Caki2 (cell line): Measurements from ENCODE around the gene BHLHA9. TPM values are rescaled to one million over a fixed set of nuclear protein-coding genes. Genes with fewer than 3 reads are reported as not detected.
"Not testable (repeated sequence)": the region's sequence is repeated elsewhere in the genome, so short reads cannot be mapped to it uniquely, and the experiment has no call there.

Experiments
- DNase-seq: peaks from one replicate; pipeline ENCODE4 v3.0.0-alpha.2; 2015; ENCODE audit warnings: low read depth
- in situ Hi-C: cut with HindIII; loops from 2 replicates; pipeline ENCODE4 v1.10.0; 2016; ENCODE audit warnings: low sequenced_read_pairs, low pct_unique_long_range_greater_than_20kb, mixed read lengths
- total RNA-seq: library from RNA; depleted of rRNA; stranded (reverse); fragments of >200 nt; shearing (Covaris generic); gene quantifications from 2 replicates; pipeline ENCODE4 v1.2.3, GENCODE V29; 2014; ENCODE audit warnings: low replicate concordance

Gene BHLHA9
- total RNA-seq, 1 experiment from 2014 or later: not detected

DNA sequence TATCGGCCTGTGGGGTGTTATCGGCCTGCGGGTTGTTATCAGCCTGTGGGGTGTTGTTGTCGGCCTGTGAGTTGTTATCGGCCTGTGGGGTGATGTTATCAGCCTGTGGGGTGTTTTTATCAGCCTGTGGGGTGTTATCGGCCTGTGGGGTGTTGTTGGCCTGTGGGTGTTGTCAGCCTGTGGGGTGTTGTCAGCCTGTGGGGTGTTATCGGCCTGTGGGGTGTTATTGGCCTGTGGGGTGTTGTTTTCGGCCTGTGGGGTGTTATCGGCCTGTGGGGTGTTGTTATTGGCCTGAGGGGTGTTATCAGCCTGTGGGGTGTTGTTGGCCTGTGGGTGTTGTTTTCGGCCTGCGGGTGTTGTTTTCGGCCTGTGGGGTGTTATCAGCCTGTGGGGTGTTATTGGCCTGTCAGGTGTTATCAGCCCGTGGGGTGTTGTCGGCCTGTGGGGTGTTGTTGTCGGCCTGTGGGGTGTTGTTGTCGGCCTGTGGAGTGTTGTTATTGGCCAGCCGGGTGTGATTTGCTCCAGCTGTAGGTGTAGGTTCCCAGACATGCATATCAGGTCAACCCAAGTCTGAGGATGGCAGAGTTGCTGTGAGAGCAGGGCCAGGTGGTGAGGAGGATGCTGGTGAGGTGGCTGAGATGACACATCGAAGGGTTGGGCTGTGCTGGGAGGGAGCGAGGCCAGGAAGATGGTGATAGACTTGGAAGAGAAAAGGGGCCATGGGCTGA lies 16.3 kb downstream of the BHLHA9 start:
- DNase-seq: no peak
- in situ Hi-C loops: no loop called here

DNA sequence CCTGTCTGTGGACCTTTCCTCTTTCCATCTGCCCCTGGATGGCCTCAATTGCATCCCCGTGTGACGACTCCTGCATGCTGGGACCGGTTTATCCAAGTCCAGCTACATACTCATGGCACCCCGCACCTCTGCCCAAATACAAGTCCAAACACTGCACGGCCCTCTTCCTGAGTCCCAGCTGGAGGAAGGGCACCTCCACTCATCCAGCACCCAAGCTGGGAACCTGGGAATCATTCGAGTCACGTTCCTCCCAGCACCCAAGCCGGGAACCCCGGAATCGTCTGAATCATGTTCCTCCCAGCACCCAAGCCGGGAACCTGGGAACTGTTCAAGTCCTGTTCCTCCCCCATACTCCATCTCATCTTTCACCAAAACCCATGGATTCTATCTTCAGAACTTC lies 19.5 kb downstream of the BHLHA9 start:
- in situ Hi-C loops: no loop called here
- no peak for DNase-seq

DNA sequence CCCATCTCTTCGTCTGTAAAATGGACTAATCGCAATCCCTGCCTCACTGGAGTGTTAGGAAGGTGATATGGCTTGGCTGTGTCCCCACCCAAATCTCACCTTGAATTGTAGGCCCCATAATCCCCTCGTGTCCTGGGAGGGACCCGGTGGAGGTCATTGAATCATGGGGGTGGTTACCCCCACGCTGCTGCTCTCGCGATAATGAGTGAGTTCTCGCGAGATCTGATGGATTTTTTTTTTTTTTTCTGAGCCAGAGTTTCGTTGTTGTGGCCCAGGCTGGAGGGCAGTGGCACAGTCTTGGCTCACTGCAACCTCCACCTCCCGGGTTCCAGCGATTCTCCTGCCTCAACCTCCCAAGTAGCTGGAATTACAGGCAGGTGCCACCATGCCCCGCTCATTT lies 20.4 kb downstream of the BHLHA9 start:
- no peak for DNase-seq
- in situ Hi-C loops: no loop called here

DNA sequence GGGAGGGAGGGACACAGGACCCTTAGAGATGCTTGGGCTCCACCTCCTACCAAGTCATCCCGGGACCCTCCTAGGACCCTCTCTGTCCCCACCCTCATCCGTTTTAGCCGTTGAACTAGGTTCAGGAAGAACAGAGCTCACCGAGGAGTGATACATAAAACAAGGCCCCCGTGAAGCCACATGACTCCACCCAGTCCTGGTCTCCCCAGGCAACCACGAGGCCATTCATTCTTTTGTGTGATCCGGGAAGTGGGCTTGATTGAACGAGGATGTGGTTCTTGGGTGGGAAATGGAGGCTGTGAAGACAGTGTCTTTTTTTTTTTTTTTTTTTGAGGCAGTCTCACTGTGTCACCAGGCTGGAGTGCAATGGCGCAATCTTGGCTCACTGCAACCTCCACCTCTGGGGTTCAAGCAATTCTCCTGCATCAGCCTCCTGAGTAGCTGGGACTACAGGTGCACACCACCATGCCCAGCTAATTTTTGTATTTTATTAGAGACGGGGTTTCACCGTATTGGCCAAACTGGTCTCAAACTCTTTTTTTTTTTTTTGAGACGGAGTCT lies 24.0 kb downstream of the BHLHA9 start:
- in situ Hi-C loops: no loop called here

GRCh38 chr17:1298606-1299005 lies 28.4 kb downstream of the BHLHA9 start:
- DNase-seq: no peak
- in situ Hi-C loops: no loop called here

More for the DNA sequence above, 24.0 kb downstream of the BHLHA9 start:
- DNase-seq: no peak

- DNase-seq: no peak
- in situ Hi-C loops: no loop called here
These were observed 29.5 kb downstream of the BHLHA9 start for GRCh38 chr17:1299552-1300370.

DNA sequence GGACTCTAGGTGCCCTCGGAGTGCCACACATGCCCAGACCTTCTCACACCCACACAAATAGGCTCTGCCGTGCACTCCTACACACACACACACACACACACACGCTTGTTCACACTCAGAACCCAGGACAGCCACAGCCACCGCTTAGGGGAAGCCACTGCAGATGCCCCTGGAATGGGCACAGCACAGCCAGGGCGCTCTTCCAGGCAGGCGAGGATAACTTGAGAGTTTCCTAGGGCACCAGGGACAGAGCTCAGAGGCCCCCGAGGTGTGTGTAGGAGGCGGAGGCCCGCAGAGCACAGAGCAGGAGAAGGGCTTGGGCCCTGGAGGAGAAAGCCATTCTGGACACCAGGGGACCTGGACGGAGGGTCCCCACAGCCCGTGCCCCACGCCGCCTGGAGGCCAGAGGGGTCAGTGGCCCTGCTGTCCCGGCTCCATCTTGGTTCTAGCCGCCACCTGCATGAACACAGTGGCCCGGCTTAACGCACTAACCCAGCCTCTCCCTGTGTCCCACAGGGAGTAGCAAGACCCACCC lies 30.2 kb downstream of the BHLHA9 start:
- no peak for DNase-seq

GRCh38 chr17:1301546-1301945 lies 31.3 kb downstream of the BHLHA9 start:
- in situ Hi-C loops: no loop called here
- DNase-seq: no peak

More for the DNA sequence above, 30.2 kb downstream of the BHLHA9 start:
- in situ Hi-C loops: no loop called here

GRCh38 chr17:1302761-1303160 lies 32.5 kb downstream of the BHLHA9 start:
- no peak for DNase-seq
- in situ Hi-C loops: no loop called here

- in situ Hi-C loops: no loop called here
- no peak for DNase-seq
These were observed 34.3 kb downstream of the BHLHA9 start for GRCh38 chr17:1304522-1304921.

GRCh38 chr17:1304962-1305563 lies 34.8 kb downstream of the BHLHA9 start:
- in situ Hi-C loops: no loop called here
- no peak for DNase-seq

DNA sequence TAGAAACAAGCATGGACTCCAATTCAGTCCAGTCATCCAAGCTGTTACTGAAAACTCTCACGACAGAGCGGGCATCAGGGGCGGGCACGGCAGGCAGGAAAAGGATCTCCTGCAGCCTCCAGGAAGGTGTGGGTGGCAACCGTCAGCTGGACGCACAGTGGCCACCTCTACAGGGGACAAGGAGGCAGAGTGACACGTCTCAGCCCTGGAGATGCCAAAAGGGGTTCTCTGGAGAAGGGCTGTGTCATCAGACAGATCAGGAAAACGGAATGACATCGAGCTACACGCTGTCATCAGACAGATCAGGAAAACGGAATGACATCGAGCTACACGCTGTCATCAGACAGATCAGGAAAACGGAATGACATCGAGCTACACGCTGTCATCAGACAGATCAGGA lies 37.6 kb downstream of the BHLHA9 start:
- in situ Hi-C loops, DNase-seq: not testable (repeated sequence)

GRCh38 chr17:1312261-1312870 lies 42.1 kb downstream of the BHLHA9 start:
- in situ Hi-C loops: no loop called here
- DNase-seq: peak; percentile 4

DNA sequence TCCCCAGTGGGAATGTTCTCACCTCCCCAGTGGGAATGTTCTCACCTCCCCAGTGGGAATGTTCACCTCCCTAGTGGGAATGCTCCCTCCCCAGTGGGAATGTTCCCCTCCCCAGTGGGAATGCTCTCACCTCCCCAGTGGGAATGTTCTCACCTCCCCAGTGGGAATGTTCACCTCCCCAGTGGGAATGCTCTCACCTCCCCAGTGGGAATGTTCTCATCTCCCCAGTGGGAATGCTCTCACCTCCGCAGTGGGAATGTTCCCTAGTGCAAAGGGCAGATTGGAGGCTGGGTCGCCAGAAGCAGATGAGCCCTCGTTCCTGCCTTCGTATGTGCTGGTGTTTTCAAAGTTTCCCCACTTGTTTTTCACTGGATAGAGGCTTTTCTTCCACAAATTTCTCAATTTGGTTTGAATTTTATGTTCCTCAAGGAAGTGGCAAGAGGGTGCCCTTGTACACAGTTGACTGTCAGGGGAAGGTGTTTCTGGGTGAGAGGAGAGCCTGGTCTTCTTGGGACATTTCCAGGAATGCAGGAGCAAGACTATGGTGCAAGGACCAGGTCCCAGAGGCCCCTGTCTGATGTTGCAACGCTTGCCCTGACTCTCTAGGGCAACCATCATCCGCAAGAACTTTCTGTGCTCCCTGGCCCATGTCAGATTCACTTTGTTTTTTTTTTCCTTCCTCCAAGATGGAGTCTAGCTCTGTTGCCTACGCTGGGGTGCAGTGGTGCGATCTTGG lies 43.2 kb downstream of the BHLHA9 start:
- in situ Hi-C loops: no loop called here
- no peak for DNase-seq

DNA sequence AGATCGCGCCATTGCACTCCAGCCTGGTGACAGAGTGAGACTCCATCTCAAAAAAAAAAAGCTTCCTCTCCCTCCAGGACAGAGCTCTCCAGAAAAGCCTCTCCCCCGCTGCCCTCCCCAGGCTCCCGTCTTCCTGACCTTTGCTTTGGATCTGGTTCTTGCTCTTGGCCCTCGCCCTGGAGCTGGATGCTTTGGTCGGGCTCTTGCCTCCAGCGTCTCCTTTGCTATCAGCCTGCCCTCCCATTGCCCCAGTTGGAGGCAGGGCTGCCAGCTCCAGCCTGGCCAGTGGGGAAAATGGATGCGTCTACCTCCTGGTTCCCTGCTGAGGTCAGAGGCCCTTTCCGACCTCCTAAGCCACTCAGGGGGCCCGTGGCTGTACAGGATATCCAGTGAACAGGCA lies 45.2 kb downstream of the BHLHA9 start:
- no peak for DNase-seq
- in situ Hi-C loops: no loop called here

GRCh38 chr17:1315891-1316403 lies 45.7 kb downstream of the BHLHA9 start:
- DNase-seq: no peak
- in situ Hi-C loops: no loop called here
